ENCODE results near the gene LCNL1. TPM values are rescaled to one million over a fixed set of nuclear protein-coding genes. Genes with fewer than 3 reads are reported as not detected.

Gene LCNL1
- total RNA-seq, 1 donor from 2014 or later, result 2.0 TPM

GRCh38 chr9:137023157-137023556 is 40.4 kb downstream of the LCNL1 start:
- H3K27me3 ChIP-seq, result no peaks in the 10 kb centered on the region
- H3K27ac ChIP-seq, result no peak overlapping the region
- peaks cover 26% of the 10 kb centered on the region for H3K4me1 ChIP-seq
- no peaks in the 10 kb centered on the region for H3K36me3 ChIP-seq
- H3K4me3 ChIP-seq, result no peak overlapping the region
- H3K9me3 ChIP-seq, result no peaks in the 10 kb centered on the region
- intact Hi-C loops (cut with DNase I), result no loop called here
- TF ChIP-seq POLR2AphosphoS5 (IDR thresholded peaks at IDR 0.05; ENCODE audit: insufficient read depth in 1 of 2, low read depth in 1 of 2) (no peak), POLR2A (IDR thresholded peaks at IDR 0.05) (no peak), CTCF (IDR thresholded peaks at IDR 0.05) (no peak)
- no peak for DNase-seq (ENCODE audit: extremely low spot score in 2 of 2)

GRCh38 chr9:137023583-137023991 is 40.8 kb downstream of the LCNL1 start:
- TF ChIP-seq CTCF (IDR thresholded peaks at IDR 0.05) (no peak), POLR2AphosphoS5 (IDR thresholded peaks at IDR 0.05; ENCODE audit: insufficient read depth in 1 of 2, low read depth in 1 of 2) (no peak), POLR2A (IDR thresholded peaks at IDR 0.05) (no peak)
- DNase-seq (ENCODE audit: extremely low spot score in 2 of 2), result no peak
- Histone ChIP-seq H3K27ac (no peak overlapping the region), H3K4me1 (peaks cover 29% of the 10 kb centered on the region), H3K27me3 (no peaks in the 10 kb centered on the region), H3K4me3 (no peak overlapping the region), H3K36me3 (no peaks in the 10 kb centered on the region), H3K9me3 (no peaks in the 10 kb centered on the region)
- intact Hi-C loops (cut with DNase I), result no loop called here

GRCh38 chr9:137025517-137025966 is 42.7 kb downstream of the LCNL1 start:
- DNase-seq (ENCODE audit: extremely low spot score in 2 of 2), result no peak
- TF ChIP-seq CTCF (IDR thresholded peaks at IDR 0.05) (no peak), POLR2A (IDR thresholded peaks at IDR 0.05) (no peak), POLR2AphosphoS5 (IDR thresholded peaks at IDR 0.05; ENCODE audit: insufficient read depth in 1 of 2, low read depth in 1 of 2) (no peak)
- Histone ChIP-seq H3K4me3 (no peak overlapping the region), H3K9me3 (no peaks in the 10 kb centered on the region), H3K4me1 (peaks cover 40% of the 10 kb centered on the region), H3K27me3 (no peaks in the 10 kb centered on the region), H3K27ac (no peak overlapping the region), H3K36me3 (no peaks in the 10 kb centered on the region)
- intact Hi-C loops (cut with DNase I), result loop anchor here (5.0 kb wide), 1 partner anchor 83 kb away; the partner anchor contains the start of gene FBXW5

GRCh38 chr9:137026384-137026783 is 43.6 kb downstream of the LCNL1 start:
- Histone ChIP-seq H3K4me1 (peaks cover 40% of the 10 kb centered on the region), H3K36me3 (no peaks in the 10 kb centered on the region), H3K9me3 (no peaks in the 10 kb centered on the region), H3K27me3 (no peaks in the 10 kb centered on the region), H3K27ac (no peak overlapping the region), H3K4me3 (no peak overlapping the region)
- DNase-seq (ENCODE audit: extremely low spot score in 2 of 2), result no peak
- intact Hi-C loops (cut with DNase I), result loop anchor here (5.0 kb wide), 1 partner anchor 84 kb away; the partner anchor contains the start of gene FBXW5
- TF ChIP-seq POLR2AphosphoS5 (IDR thresholded peaks at IDR 0.05; ENCODE audit: insufficient read depth in 1 of 2, low read depth in 1 of 2) (no peak), CTCF (IDR thresholded peaks at IDR 0.05) (no peak), POLR2A (IDR thresholded peaks at IDR 0.05) (no peak)

- H3K9me3 ChIP-seq, result no peaks in the 10 kb centered on the region
- no peak for DNase-seq (ENCODE audit: extremely low spot score in 2 of 2)
- TF ChIP-seq CTCF (IDR thresholded peaks at IDR 0.05) (no peak), POLR2AphosphoS5 (IDR thresholded peaks at IDR 0.05; ENCODE audit: insufficient read depth in 1 of 2, low read depth in 1 of 2) (no peak), POLR2A (IDR thresholded peaks at IDR 0.05) (no peak)
- peak overlapping the region in 1 of 2 donors; percentile 51 for H3K4me3 ChIP-seq
- intact Hi-C loops (cut with DNase I), result loop anchor here (5.0 kb wide), 1 partner anchor 85 kb away; the partner anchor contains the start of gene FBXW5
- H3K27me3 ChIP-seq, result no peaks in the 10 kb centered on the region
- H3K4me1 ChIP-seq, result peaks cover 40% of the 10 kb centered on the region
- H3K36me3 ChIP-seq, result no peaks in the 10 kb centered on the region
- H3K27ac ChIP-seq, result peak overlapping the region; percentile 48
Measured at GRCh38 chr9:137026828-137027227, 44.0 kb downstream of the LCNL1 start.

Measured in vagina (tissue), 2 donors.